AG09319 (cell line): ENCODE data around the gene CMIP.

Source experiments
- DNase-seq: peaks from one replicate; pipeline ENCODE4 v3.0.0-alpha.2; 2010; ENCODE audit warnings: low read depth; ENCODE audit errors: extremely low read depth
- CTCF ChIP-seq: IDR thresholded peaks from 2 replicates; pipeline ENCODE4 v1.5.1; 2011; ENCODE audit warnings: low read depth, mild to moderate bottlenecking, inconsistent platforms, low read length, moderate library complexity

The CMIP gene

DNA sequence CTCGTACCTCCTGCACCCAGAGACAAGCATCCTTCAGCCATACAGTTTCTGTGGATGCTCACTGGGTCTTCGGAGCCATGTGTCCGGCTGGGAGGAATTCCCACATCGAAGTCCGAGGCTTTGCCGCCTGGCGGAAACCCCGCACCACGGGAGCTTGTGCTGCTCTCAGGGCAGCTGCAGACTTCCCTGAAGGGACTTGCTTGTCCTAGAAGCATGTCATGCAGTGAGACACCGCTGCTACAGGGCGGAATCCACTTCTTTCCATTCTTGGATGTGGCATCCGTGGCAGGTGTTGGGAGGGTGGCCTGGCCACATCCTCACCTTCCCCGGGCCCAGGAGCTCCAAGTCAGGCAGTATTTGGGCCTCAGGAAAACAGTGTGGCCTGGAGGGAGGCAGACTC lies 122.5 kb downstream of the CMIP start:
- TF ChIP-seq CTCF = no peak
- no peak for DNase-seq

GRCh38 chr16:81567987-81568748 lies 123.6 kb downstream of the CMIP start:
- peak; percentile 24 for DNase-seq
- TF ChIP-seq CTCF = no peak

GRCh38 chr16:81568749-81569087 lies 124.1 kb downstream of the CMIP start:
- TF ChIP-seq CTCF = no peak
- no peak for DNase-seq

GRCh38 chr16:81569361-81570034 lies 124.9 kb downstream of the CMIP start:
- TF ChIP-seq CTCF = no peak
- DNase-seq = no peak

DNA sequence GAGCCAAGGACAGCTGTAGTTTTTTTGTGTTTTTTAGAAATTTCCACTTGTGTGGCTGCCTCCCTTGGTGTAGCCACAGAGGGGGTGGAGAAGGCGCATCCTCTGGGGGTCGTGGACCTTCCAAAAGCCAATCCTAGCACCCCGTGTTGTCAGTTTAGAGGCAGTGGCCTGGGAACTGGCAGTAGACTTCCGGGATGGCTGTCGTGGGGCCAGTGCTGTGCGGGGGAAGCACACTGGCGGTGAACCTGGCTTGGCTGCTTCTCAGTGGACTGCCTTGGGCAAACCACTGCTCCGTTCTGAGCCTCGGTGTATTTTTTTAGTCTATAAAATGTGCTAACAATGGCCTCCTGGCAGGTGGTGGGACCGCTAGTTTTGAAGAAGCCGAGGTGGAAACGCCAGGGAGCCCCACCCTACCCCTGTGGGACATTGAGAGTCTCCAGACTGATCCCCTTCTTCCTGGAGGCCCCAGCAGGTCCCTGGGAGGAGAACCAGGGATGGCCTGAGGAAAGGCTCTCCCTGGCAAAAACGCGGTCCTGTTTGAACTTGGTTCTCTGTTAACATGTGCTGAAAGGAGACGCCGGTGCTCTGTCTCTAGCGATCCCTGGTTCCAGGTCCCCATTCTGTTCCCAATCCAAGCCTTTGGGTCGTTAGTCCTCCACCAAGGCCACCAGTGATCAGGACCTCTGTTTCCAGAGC lies 125.7 kb downstream of the CMIP start:
- TF ChIP-seq CTCF = no peak
- DNase-seq = no peak

GRCh38 chr16:81571175-81571574 lies 126.6 kb downstream of the CMIP start:
- no peak for TF ChIP-seq CTCF
- DNase-seq = no peak
